ENCODE results near the gene RUBCN.

DNA sequence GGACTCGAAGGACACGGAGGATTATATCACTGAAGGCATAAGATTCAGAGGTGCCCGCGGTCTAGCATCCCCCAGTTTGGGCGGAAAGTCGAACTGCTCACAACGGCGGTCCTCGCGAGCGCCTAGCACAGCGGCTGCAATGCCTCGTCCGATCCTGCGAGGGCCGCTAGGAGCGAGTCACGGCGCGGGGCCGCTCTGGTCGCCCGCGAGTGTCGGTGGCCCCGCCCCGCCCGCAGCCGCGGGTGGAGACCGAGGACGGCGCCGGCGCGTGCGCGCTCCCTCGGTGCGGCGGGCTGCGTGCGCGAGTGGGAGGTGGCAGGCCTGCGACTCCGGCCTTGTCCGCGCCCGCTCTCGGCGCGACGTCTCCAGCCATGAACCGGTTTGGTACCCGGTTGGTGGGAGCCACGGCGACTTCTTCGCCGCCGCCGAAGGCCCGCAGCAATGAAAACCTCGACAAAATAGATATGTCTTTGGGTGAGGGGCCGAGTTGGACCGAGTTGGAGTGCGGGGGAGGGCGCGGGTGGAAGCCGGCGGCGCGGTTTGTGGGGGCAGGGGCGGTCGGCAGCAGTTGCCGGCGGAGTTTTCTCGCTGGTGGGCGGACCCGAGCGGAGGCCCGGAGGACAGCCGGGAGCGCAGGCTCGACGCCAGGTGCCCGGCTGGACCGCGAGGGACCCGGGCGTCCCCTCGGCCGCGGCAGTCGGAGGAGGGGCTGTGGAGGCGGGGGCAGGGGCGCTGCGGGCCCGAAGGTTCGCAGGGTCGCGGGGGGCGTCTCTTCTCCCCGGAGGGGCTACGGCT lies 13.1 kb upstream of the RUBCN start, which contains the start of gene FYTTD1:
- peak; percentile 8; the same call in 1 of the 2 replicates for TF ChIP-seq EP300 (IDR thresholded peaks at IDR 0.05; ENCODE audit: borderline replicate concordance)
- peak; percentile 85; the same call in 1 of the 2 replicates for TF ChIP-seq ZBTB7A (IDR thresholded peaks at IDR 0.05; ENCODE audit: low read depth)
- TF ChIP-seq YY1 (IDR thresholded peaks at IDR 0.05; ENCODE audit: low read depth): no peak
- TF ChIP-seq NFIC (IDR thresholded peaks at IDR 0.05): no peak; the same call in 1 of the 2 replicates
- peak; percentile 50; the same call in 1 of the 2 replicates for TF ChIP-seq TEAD4 (IDR thresholded peaks at IDR 0.05)
- TF ChIP-seq FOXM1 (IDR thresholded peaks at IDR 0.05; ENCODE audit: borderline replicate concordance, low read depth): no peak
- no peak; the same call in 1 of the 2 replicates for TF ChIP-seq RAD21 (IDR thresholded peaks at IDR 0.05; ENCODE audit: low read depth)
- TF ChIP-seq CEBPB (IDR thresholded peaks at IDR 0.05): no peak
- TF ChIP-seq, protein P1, sequence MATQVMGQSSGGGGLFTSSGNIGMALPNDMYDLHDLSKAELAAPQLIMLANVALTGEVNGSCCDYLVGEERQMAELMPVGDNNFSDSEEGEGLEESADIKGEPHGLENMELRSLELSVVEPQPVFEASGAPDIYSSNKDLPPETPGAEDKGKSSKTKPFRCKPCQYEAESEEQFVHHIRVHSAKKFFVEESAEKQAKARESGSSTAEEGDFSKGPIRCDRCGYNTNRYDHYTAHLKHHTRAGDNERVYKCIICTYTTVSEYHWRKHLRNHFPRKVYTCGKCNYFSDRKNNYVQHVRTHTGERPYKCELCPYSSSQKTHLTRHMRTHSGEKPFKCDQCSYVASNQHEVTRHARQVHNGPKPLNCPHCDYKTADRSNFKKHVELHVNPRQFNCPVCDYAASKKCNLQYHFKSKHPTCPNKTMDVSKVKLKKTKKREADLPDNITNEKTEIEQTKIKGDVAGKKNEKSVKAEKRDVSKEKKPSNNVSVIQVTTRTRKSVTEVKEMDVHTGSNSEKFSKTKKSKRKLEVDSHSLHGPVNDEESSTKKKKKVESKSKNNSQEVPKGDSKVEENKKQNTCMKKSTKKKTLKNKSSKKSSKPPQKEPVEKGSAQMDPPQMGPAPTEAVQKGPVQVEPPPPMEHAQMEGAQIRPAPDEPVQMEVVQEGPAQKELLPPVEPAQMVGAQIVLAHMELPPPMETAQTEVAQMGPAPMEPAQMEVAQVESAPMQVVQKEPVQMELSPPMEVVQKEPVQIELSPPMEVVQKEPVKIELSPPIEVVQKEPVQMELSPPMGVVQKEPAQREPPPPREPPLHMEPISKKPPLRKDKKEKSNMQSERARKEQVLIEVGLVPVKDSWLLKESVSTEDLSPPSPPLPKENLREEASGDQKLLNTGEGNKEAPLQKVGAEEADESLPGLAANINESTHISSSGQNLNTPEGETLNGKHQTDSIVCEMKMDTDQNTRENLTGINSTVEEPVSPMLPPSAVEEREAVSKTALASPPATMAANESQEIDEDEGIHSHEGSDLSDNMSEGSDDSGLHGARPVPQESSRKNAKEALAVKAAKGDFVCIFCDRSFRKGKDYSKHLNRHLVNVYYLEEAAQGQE (IDR thresholded peaks at IDR 0.05; ENCODE audit: low read depth): no peak

All from Ishikawa (cell line).